Calu3 (cell line): Measurements from ENCODE around the gene CACNA2D2. TPM values are rescaled to one million over a fixed set of nuclear protein-coding genes. Genes with fewer than 3 reads are reported as not detected.

Source experiments
- BruUV-seq: library from RNA; stranded (reverse); fragments of 400-500 nt; replicated peaks from 2 replicates; lab custom pipeline; 2021; lab: Mats Ljungman, UMichigan
- CTCF ChIA-PET: fragments of 300-600 bp; sonication (Branson Sonifier 250); formaldehyde crosslinking; loops from one replicate; lab custom pipeline; 2022; ENCODE audit warnings: antibody characterized with exemption; lab: Charles Lee
- DNase-seq: peaks from one replicate; pipeline ENCODE4 v3.0.0; 2022
- H3K27ac Mint-ChIP-seq: one replicate; pipeline ENCODE4 v1.8.0; 2022; ENCODE audit warnings: mixed read lengths; ENCODE audit not compliant: unreplicated experiment
- H3K27me3 Mint-ChIP-seq: one replicate; pipeline ENCODE4 v1.8.0; 2022; ENCODE audit warnings: mixed read lengths; ENCODE audit not compliant: unreplicated experiment
- H3K36me3 Mint-ChIP-seq: one replicate; pipeline ENCODE4 v1.8.0; 2022; ENCODE audit warnings: mild to moderate bottlenecking, moderate library complexity, mixed read lengths; ENCODE audit not compliant: insufficient read depth, unreplicated experiment
- H3K4me1 Mint-ChIP-seq: one replicate; pipeline ENCODE4 v1.8.0; 2022; ENCODE audit warnings: mild to moderate bottlenecking, low read depth, mixed read lengths; ENCODE audit not compliant: unreplicated experiment
- H3K4me3 Mint-ChIP-seq: one replicate; pipeline ENCODE4 v1.8.0; 2022; ENCODE audit warnings: mild to moderate bottlenecking, low read depth, moderate library complexity, mixed read lengths; ENCODE audit not compliant: unreplicated experiment
- H3K9me3 Mint-ChIP-seq: one replicate; pipeline ENCODE4 v1.8.0; 2022; ENCODE audit warnings: low read depth, mixed read lengths; ENCODE audit not compliant: unreplicated experiment
- CTCF ChIP-seq: fragments of 200-600 bp; IDR thresholded peaks from one replicate; pipeline ENCODE4 v1.8.0; 2022; ENCODE audit warnings: antibody characterized with exemption; ENCODE audit not compliant: unreplicated experiment
- intact Hi-C: fragments of 100-400 bp; cut with micrococcal nuclease; formaldehyde crosslinking; loops from one replicate; pipeline ENCODE4 v1.10.0; 2022; ENCODE audit not compliant: unreplicated experiment
- total RNA-seq: library from RNA; stranded (reverse); gene quantifications from 2 replicates; pipeline ENCODE4 v1.2.3, GENCODE V29; 2022

CACNA2D2 gene
- total RNA-seq, 1 experiment from 2014 or later: 0.12 TPM

DNA sequence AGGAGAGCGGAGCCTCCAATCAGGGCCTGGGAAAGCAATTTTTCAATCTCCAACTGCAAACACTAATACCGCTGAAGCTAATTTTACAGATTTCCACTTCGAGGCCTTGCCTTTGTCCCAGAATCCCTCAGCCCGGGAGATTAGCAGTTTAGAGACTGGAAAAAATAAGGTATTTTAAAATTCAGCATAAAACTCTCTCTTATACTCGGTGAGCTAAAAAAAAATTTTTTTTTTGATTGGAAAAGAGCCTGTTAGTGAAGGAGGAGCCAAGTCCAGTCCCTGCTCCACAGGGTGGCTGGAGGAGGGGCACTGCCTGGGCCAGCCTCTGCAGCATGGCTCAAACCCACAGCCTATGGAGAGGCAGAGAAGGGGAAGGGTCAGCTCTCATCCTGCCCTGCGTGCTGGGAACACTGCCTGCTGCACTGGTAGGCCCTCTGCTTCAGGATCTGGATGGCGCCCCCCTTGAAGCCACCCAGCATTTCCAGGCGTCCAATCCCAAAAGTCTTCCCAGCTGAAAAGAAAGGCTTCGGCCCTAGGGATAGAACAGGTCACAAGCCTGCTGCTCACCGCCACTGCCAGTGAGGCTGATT lies 48.9 kb downstream of the CACNA2D2 start:
- Mint-ChIP-seq H3K36me3 (no peaks in the 10 kb centered on the region), H3K27me3 (peaks cover 74% of the 10 kb centered on the region), H3K27ac (no peak overlapping the region), H3K4me3 (no peak overlapping the region), H3K4me1 (no peaks in the 10 kb centered on the region), H3K9me3 (no peaks in the 10 kb centered on the region)
- no peak for TF ChIP-seq CTCF
- no peak for DNase-seq
- CTCF ChIA-PET: interaction anchor here (0.6 kb wide), 1 partner anchor 15 kb away, joined by 3 read pairs; no protein-coding TSS in a partner anchor
- intact Hi-C loops: no loop called here
- no TSS peak for BruUV-seq

DNA sequence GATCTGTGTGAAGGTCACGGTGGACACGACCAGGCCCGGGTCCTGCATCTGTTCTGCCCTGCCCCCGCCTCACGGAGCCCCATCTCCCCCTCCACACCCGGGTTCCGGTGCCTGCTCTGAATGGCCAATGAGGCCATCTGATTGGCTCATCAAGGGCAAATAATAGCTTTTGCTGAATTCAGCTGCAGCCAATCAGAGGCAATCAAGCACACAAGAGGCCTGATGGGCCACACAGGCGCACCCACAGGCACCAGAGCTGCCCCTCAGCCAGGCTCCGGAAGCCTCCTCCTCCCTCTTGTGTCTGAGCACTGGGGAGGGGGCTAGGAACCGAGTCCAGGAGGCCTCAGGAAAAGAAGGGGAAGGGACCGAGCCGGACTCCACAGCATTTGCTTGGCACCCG lies 49.5 kb downstream of the CACNA2D2 start:
- Mint-ChIP-seq H3K27ac (no peak overlapping the region), H3K4me3 (no peak overlapping the region), H3K9me3 (no peaks in the 10 kb centered on the region), H3K36me3 (no peaks in the 10 kb centered on the region), H3K4me1 (no peaks in the 10 kb centered on the region), H3K27me3 (peaks cover 67% of the 10 kb centered on the region)
- DNase-seq: no peak
- intact Hi-C loops: no loop called here
- CTCF ChIA-PET: interaction anchor here (0.6 kb wide), 1 partner anchor 15 kb away, joined by 3 read pairs; no protein-coding TSS in a partner anchor
- BruUV-seq: no TSS peak
- no peak for TF ChIP-seq CTCF

GRCh38 chr3:50450209-50450921 lies 53.1 kb downstream of the CACNA2D2 start:
- Mint-ChIP-seq H3K27ac (no peak overlapping the region), H3K4me1 (no peaks in the 10 kb centered on the region), H3K27me3 (peaks cover 64% of the 10 kb centered on the region), H3K4me3 (no peak overlapping the region), H3K36me3 (no peaks in the 10 kb centered on the region), H3K9me3 (no peaks in the 10 kb centered on the region)
- intact Hi-C loops: no loop called here
- no TSS peak for BruUV-seq
- CTCF ChIA-PET: no interaction called here
- no peak for TF ChIP-seq CTCF
- DNase-seq: no peak

DNA sequence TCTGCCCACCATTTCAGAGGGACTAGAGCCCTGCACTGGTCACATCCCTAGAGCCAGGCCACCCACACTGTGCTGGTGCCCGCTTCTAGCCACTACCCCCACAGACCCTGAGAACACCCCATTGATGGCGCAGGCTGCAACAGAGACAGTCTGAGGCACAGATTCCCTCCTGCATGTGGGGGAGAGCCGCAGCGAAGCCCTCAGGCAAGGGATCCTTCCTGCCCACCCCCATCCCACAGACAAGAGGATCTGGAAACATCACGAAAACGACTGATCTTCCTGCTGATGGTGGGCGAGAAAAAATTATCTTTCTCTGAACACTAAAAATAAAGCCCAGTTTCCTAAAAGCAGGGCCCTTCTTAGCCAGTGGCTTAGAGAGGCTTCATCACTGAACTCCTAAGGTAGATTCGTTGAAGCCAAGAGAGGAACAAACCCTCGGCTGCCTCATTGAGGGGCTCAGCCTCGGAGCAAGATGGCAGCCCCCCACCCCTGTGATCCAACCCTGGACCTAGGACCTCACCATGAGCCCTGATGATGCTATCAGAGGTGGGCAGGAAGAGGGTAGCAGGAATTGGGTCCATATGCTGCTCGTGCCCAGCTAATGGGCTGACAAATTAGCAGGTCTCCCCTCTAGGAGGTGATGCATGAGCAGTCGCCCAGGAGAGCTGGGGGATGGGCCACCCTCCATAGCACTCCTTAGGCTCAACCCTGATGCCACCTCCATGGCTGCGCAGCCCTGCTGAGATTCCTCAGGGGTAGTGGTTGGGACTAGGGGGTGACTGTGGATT lies 54.5 kb downstream of the CACNA2D2 start:
- CTCF ChIA-PET: no interaction called here
- Mint-ChIP-seq H3K27me3 (peaks cover 69% of the 10 kb centered on the region), H3K4me1 (no peaks in the 10 kb centered on the region), H3K27ac (no peak overlapping the region), H3K4me3 (no peak overlapping the region), H3K9me3 (no peaks in the 10 kb centered on the region), H3K36me3 (no peaks in the 10 kb centered on the region)
- no TSS peak for BruUV-seq
- intact Hi-C loops: no loop called here
- no peak for DNase-seq
- TF ChIP-seq CTCF: no peak
